Spleen (tissue), 7 donors: ENCODE data around the gene HPS4.

Source experiments
- POLR2A ChIP-seq, 3 donors: fragments of 450-650 bp; IDR thresholded peaks; one replicate each; pipeline ENCODE4 v1.5.1; 2017; ENCODE audit warnings: antibody characterized with exemption in 3 of 3, mild to moderate bottlenecking in 1 of 3
- TF ChIP-seq, protein P1 (sequence below), 11 experiments: fragments of 200-600 bp in 7 of 11; fragments of 450-650 bp in 4 of 11; sonication (generic) in 4 of 11; IDR thresholded peaks in 8 of 11; conservative IDR thresholded peaks in 3 of 11; 1 replicate in 7 of 11; 2 replicates in 4 of 11; pipeline versions ENCODE4 v1.4.0 to v1.8.0; 2016 to 2021; ENCODE audit warnings: antibody characterized with exemption in 11 of 11, inconsistent platforms in 4 of 11, mild to moderate bottlenecking in 1 of 11
- donor health status: DM: no; HTN: no; CAD: no; lungs with moderate emphysema.
- donor health status: DM: no; HTN: no; CAD: no.
- donor health status: DM: no; HTN: no; CAD: no.

DNA sequence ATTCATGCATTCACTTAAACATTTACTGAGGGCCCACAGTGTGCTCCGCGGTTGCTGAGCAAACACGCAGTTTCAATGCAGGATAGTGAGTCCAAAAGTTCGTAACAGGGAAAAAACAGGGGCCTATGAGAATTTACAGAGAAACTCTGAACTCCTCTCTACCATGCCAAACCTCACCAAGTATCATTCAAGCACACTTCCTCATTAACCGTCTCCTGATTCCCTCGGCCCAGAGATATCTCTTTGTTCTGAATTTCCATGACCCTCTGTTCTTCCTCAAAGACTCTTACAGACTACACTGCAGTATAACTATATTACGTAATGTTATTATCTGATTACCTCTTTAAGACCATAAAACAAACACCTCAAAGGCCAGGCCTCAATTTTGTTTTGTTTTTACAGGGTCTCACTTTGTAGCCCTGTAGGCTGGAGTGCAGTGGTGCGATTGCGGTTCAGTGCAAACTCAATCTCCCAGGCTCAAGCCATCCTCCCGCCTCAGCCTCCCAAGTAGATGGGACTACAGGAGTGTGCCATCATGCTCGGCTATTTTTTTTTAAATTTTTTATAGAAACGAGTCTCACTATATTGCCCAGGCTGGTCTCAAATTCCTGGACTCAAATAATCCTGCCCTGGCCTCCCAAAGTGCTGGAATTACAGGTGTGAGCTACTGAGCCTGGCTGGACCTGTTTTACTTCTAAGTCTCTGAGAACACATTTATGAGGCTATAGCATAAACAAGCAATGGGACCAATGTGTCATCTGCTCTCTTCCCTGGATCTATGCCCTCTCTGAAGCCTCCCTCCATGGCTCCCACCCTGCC is 3.6 kb downstream of the HPS4 start:
- TF ChIP-seq, protein P1, sequence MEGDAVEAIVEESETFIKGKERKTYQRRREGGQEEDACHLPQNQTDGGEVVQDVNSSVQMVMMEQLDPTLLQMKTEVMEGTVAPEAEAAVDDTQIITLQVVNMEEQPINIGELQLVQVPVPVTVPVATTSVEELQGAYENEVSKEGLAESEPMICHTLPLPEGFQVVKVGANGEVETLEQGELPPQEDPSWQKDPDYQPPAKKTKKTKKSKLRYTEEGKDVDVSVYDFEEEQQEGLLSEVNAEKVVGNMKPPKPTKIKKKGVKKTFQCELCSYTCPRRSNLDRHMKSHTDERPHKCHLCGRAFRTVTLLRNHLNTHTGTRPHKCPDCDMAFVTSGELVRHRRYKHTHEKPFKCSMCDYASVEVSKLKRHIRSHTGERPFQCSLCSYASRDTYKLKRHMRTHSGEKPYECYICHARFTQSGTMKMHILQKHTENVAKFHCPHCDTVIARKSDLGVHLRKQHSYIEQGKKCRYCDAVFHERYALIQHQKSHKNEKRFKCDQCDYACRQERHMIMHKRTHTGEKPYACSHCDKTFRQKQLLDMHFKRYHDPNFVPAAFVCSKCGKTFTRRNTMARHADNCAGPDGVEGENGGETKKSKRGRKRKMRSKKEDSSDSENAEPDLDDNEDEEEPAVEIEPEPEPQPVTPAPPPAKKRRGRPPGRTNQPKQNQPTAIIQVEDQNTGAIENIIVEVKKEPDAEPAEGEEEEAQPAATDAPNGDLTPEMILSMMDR (IDR thresholded peaks at IDR 0.05 in 8 of 11, conservative IDR thresholded peaks at IDR 0.05 in 3 of 11), result no peak
- TF ChIP-seq POLR2A (IDR thresholded peaks at IDR 0.05), result no peak
